ENCODE measurements around the gene NDUFS6.
"Not testable (repeated sequence)": the region's sequence is repeated elsewhere in the genome, so short reads cannot be mapped to it uniquely, and the experiment has no call there.

The NDUFS6 gene

DNA sequence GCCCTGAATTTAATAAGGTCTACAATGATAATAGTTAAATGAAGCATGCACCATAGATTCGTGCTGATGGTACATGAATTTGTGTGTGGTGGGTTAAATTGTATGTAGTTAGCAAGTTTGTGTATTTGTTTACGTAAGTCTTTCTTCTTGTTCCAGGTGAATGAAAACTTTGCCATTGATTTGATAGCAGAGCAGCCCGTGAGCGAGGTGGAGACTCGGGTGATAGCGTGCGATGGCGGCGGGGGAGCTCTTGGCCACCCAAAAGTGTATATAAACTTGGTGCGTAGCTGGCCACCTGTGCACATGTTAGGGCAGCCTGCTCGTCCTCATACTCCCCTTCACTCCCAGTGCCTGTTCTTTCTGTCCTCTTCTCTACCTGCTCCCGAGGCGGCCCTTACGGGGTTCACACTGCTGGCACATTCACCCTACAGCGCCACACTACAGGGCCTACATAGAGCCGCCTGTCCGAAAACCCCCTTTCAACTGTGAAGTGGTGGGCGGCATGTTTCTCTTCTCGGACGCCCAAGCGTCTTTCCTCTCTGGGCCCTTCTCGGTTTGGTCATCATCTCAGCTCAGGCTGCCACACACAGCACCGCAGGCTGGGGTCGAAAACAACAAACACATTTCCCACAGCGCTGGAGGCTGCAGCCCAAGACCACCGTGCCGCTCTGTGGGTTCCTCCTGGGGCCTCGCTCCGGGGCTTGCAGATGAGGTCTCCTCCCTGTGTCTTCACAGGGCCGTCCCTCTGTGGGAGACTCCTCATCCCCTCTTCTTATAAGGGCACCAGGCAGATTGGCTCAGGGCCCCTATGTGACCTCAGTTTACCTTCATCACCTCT, 13.2 kb downstream of the NDUFS6 start:
- DNase-seq (ENCODE audit: extremely low read depth in 1 of 2, low read depth in 1 of 2) = no peak

DNA sequence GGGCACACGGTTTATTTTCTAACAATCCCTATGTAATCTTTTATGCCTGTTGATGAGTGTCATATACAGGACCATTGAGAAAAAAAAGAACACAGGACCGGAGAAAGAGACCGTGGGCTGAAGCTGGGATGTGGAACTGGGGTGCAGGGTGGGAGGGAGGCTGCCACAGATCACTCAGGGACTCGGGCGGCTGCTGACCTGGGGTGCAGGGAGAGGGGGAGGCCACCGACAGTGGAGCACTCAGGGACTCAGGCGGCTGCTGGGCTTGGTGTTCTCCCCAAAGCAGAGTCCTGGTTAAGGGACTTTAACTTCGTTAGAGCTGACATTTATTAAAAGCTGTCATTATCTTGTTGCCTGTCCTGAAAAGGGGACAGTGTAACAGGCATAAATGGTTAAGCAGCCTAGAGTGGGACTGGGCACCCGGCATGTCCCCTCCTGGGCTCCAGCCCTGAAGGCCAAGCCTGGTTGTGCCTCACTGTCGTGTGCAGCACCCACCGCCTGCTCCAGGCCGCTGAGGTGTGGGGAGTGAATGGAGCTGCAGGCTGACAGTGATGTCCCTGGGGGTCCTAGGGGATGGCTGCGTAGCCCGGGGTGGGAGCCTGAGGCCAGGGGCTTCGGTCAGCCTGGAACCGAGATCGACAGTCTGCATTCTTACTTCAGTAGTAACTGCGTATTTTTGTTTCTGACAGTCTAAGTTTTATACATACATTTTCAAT, 14.0 kb downstream of the NDUFS6 start:
- no peak for DNase-seq (ENCODE audit: extremely low read depth in 1 of 2, low read depth in 1 of 2)

DNA sequence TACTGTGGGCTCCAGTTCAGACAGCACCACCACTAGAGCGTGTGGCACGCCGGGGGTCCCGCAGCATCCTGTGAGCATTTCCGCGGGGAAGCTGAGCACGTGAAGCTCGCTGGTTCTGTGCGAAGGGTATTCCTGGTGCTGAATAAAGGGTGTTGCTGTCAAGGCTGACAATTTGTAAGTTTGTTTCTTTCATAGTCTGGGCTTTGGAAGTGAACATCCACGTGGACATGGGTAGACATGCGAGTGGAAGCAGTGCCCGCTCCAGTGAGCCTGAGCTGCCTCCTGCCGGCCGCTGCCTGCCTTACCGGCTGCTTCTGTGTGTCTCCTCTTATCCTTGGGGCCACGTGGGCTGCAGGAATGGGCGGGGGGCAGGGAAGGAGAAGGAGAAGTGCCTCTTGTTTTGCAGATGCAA, 14.7 kb downstream of the NDUFS6 start:
- no peak for DNase-seq (ENCODE audit: extremely low read depth in 1 of 2, low read depth in 1 of 2)

- not testable (repeated sequence) for DNase-seq (ENCODE audit: extremely low read depth in 1 of 2, low read depth in 1 of 2)
These were observed 15.4 kb downstream of the NDUFS6 start for GRCh38 chr5:1816495-1817089.

DNA sequence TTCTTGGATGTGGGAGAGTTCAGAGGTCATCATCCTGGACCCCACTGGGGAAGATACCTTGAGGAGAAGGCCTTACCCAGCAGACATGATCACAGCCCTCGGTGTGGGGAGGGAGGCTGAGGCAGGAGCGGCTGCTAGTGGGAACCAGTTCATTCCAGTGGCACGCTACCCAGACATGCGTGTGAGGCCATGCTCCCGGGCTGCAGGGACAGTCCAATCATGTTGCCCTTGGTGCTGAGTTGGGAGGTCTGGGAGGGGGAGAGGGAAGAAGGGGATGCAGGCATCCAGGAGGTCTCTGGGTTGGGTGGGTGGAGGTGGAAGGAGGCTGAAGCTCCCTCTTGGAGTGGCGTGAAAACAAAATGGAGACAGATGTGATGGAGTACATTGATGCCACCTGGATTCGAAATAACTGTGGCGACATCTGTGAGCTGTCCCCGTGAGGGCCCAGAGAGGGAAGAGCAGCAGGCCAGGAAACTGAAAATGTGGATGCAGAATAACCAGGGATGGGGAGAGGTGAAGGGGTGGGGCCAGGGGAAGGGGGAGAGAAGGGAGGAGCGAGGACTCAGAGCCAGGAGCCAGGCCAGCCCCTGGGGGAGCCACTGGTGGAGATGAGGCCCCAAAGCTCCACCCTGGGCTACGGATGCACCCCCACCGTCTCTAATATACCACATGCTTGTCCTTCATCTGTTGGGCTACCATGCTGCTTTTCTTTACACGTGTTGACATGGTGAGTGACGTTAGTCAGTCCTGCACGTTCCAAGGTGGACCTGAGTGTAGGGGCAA, 16.2 kb downstream of the NDUFS6 start:
- DNase-seq (ENCODE audit: extremely low read depth in 1 of 2, low read depth in 1 of 2) = no peak

- DNase-seq (ENCODE audit: extremely low read depth in 1 of 2, low read depth in 1 of 2) = no peak
These were observed 17.6 kb downstream of the NDUFS6 start for GRCh38 chr5:1818784-1819183.

GRCh38 chr5:1819458-1819857, 18.3 kb downstream of the NDUFS6 start:
- DNase-seq (ENCODE audit: extremely low read depth in 1 of 2, low read depth in 1 of 2) = no peak

DNA sequence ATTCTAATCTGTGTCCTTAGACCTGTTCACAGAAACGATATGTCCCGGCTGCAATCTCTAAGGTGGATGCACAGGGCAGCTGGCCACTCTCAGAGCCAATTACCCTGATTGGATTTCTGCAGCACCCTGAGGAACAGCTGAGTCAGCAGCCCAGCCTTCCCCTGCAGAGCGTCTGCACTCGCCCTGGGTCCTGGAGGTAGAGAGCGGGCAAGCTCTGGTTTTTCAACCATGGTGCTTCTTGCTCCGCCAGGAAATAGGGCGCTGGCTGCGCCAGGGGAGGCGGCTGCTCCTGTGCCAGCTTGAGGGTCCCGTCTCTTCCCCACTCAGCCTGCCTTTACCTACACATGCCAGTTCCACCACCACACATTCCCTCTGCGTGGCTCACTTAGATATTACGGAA, 19.2 kb downstream of the NDUFS6 start:
- DNase-seq (ENCODE audit: extremely low read depth in 1 of 2, low read depth in 1 of 2) = no peak

- DNase-seq (ENCODE audit: extremely low read depth in 1 of 2, low read depth in 1 of 2) = no peak
These were observed 19.7 kb downstream of the NDUFS6 start for GRCh38 chr5:1820926-1821325.

DNA sequence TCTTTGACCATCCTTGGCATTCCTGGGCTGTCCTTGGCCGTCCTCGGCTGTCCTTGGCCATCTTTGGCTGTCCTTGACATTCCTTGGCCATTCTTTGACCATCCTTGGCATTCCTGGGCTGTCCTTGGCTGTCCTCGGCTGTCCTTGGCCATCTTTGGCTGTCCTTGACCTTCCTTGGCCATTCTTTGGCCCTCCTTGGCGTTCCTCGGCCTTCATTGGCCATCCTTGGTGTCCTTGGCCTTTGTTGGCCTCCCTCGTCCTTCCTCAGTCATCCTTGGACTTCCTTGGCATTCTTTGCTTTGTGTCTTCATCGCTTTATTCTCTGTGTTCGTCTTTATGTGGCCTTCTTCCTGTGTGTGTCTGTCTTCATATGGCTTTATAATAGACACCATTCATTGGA, 20.7 kb downstream of the NDUFS6 start:
- DNase-seq (ENCODE audit: extremely low read depth in 1 of 2, low read depth in 1 of 2) = no peak

DNA sequence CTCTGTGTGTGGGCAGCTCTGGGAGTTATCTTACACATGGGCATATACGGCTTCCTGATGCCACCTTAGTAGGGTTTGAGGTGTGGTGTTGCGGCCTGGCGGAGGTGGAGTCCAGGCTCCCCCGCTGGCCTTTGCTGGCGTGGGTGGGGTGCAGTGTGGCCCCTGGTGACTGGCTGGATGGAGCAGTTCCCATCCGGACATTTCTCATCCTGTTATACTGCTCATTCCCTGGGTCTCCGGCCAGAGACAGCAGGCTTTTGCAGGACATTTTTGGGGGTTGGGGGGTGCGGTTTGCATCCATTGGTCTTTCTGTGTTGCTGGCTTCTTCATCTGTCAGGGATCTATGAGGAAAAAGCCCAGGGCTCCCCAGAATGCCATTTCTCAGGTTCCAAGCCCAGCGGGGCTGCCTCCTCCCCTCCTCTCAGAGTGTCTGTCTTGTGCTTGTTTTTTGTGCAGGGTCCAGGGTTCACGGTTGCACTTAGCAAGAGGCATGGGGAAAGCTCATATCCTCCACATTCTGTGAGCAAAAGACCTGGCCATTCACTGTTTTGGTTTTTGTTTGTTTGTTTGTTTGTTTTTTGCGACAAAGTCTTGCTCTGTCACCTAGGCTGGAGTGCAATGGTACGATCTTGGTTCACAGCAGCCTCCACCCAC, 22.3 kb downstream of the NDUFS6 start:
- no peak for DNase-seq (ENCODE audit: extremely low read depth in 1 of 2, low read depth in 1 of 2)

GRCh38 chr5:1824109-1824821, 23.1 kb downstream of the NDUFS6 start:
- DNase-seq (ENCODE audit: extremely low read depth in 1 of 2, low read depth in 1 of 2) = no peak

DNA sequence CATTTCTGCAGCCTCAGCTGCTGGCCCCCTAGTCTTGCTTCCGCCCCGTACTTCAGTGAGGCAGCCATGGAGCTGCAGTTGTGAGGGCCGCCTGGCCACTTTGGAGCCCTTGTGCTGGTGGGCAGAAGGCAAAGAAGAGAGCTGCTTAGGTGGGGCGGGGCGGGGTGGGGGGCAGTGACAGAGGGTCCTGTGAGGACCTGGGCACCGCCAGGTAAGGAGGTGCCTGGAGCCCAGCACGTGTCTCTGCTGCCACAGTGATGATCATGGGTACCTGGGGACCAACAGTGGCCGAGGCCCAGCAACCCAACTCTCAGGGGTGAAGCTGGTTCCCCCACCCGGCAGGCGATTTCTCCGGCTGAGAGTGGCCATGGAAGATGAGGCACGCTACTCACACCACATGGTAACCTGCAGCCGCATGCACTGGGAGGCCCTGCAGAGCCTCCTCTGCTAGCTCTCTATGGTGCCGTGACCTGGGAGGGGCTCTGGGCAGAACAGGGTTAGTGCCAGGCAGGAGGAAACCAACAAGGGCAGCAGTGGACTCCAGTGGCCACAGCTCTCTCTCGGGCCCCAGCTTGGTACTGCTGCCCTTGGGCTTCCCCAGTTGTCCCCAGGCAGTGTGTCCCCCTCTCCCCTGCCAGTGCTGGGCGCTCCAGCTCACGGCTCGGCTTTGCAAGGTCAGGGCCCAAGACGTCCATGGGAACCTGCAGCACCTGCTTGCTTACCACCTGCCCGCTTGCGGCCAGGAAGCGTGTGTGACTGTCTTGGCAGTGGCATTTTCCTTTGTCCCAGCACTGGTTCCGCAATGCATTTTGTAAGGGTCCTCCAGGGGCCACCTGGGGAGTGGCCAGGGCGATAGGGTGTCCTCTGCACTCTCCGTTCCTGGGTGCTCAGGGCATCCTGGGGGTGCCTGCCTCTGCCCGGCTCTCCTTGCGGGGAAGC, 24.0 kb downstream of the NDUFS6 start:
- DNase-seq (ENCODE audit: extremely low read depth in 1 of 2, low read depth in 1 of 2) = no peak

- DNase-seq (ENCODE audit: extremely low read depth in 1 of 2, low read depth in 1 of 2) = no peak
These were observed 25.2 kb downstream of the NDUFS6 start for GRCh38 chr5:1826235-1826980.

DNA sequence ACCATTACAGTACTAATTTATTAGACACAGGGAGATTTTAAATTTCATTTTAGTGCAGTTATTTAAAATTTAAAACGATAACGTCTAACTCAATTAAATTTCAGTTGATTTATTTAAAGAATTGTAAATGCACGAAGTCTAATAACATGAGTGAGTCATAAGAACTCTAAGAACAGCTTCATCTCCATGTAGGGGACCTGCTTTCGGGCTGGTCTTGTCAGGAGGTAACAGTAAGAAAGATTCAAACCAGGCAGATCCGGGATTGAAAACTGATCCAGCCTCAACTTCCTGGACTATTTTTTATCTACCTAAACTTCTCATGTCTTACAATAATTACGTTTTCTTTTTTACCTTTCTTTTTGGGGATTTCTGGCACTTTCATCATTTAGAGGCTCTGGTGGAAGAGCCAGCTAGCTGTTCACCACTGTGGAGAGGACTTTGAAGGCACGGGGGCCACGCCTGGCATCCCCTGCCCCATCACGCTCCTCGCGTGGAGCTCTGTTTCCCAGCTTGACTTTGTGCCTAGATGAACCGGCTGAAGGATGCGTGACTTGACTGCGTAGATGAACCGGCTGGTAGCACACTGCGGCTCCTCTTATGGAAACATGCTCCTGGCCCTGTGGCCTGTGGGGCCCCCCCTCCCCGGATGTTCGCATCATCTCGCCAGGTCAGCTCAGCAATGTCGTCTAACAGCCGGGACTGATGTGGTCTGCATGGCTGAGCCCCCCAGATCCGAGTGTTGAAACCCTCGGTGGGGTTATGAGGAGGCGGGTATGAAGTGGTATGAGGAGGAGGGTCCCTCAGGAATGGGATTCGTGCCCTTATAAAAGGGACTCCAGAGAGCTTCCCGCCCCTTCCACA, 26.0 kb downstream of the NDUFS6 start:
- DNase-seq (ENCODE audit: extremely low read depth in 1 of 2, low read depth in 1 of 2) = no peak

GRCh38 chr5:1827886-1828397, 26.7 kb downstream of the NDUFS6 start:
- no peak for DNase-seq (ENCODE audit: extremely low read depth in 1 of 2, low read depth in 1 of 2)

Measured in activated CD8-positive, alpha-beta memory T cell treated with anti-CD3 and anti-CD28 coated beads for 1 hour (primary cell).